Kidney (tissue), 14 donors: Measurements from ENCODE around the gene FNBP1. TPM values are rescaled to one million over a fixed set of nuclear protein-coding genes. Genes with fewer than 3 reads are reported as not detected.
"Not testable (repeated sequence)": the region's sequence is repeated elsewhere in the genome, so short reads cannot be mapped to it uniquely, and the experiment has no call there.

Experiments used
- DNase-seq, 5 donors: peaks; one replicate each; pipeline ENCODE4 v3.0.0-alpha.2; 2013 to 2020
- FAIRE-seq: peaks from 2 replicates; lab custom pipeline; 2012; peaks lifted over from hg19 to GRCh38; lab: Jason Lieb, UNC
- H3K27ac ChIP-seq, 2 donors: one replicate each; pipeline ENCODE4 v1.7.0; 2013; ENCODE audit warnings: low read depth in 2 of 2, low read length in 2 of 2, inconsistent platforms in 1 of 2
- H3K27me3 ChIP-seq: one replicate; pipeline ENCODE4 v1.7.1; 2013; ENCODE audit warnings: low read length, inconsistent platforms; ENCODE audit not compliant: control insufficient read depth, insufficient read depth
- H3K36me3 ChIP-seq, 3 donors: one replicate each; pipeline versions ENCODE4 v1.7.0 to v1.7.1; 2013; ENCODE audit warnings: low read length in 3 of 3, control low read depth in 1 of 3, inconsistent platforms in 1 of 3; ENCODE audit not compliant: insufficient read depth in 3 of 3, control insufficient read depth in 2 of 3
- H3K4me1 ChIP-seq, 3 donors: one replicate each; pipeline versions ENCODE4 v1.7.0 to v1.7.1; 2013; ENCODE audit warnings: low read length in 3 of 3, inconsistent platforms in 1 of 3, low read depth in 1 of 3; ENCODE audit not compliant: control insufficient read depth in 2 of 3, insufficient read depth in 2 of 3
- H3K4me3 ChIP-seq, 3 donors: one replicate each; pipeline versions ENCODE4 v1.7.0 to v1.8.1; 2013; ENCODE audit warnings: low read length in 3 of 3, control low read depth in 1 of 3, inconsistent platforms in 1 of 3
- H3K9ac ChIP-seq, 3 donors: one replicate each; pipeline versions ENCODE4 v1.7.0 to v1.7.1; 2013; ENCODE audit warnings: low read length in 3 of 3, control low read depth in 1 of 3, inconsistent platforms in 1 of 3
- H3K9me3 ChIP-seq, 3 donors: one replicate each; pipeline versions ENCODE4 v1.7.0 to v1.7.1; 2013; ENCODE audit warnings: low read length in 3 of 3, control low read depth in 1 of 3, inconsistent platforms in 1 of 3; ENCODE audit not compliant: control insufficient read depth in 2 of 3, insufficient read depth in 1 of 3
- intact Hi-C: fragments of 100-400 bp; cut with DNase I; formaldehyde crosslinking; loops from one replicate; pipeline ENCODE4 v1.11.1; 2022
- polyA plus RNA-seq: library from polyadenylated mRNA; stranded (reverse); fragments of 350-450 nt; fragmentation: Illumina TruSeq; extraction: RNeasy Lipid Tissue Mini Kit (QIAGEN cat#74804); gene quantifications from one replicate; pipeline ENCODE4 v1.2.3, GENCODE V29; 2014; ENCODE audit warnings: low read depth, low replicate concordance; ENCODE audit not compliant: insufficient read depth
- total RNA-seq: library from RNA; stranded (reverse); fragmentation: NEBNext Ultra II Directional; extraction: Animal tissue kit (Norgen Biotek cat#: 25700); gene quantifications from one replicate; pipeline ENCODE4 v1.2.1, GENCODE V29; 2021
- TF ChIP-seq, protein P1 (sequence below): IDR thresholded peaks from 3 replicates; pipeline ENCODE4 v1.5.1; 2012; ENCODE audit warnings: mild to moderate bottlenecking, moderate library complexity, borderline replicate concordance; ENCODE audit not compliant: insufficient read depth; ENCODE audit errors: extremely low read depth
- donor health status: control.
- donor health status: control.
- donor health status: control.
- donor health status: control.
- donor health status: control.
- donor health status: DM: yes; HTN: yes; CAD: no.
- donor health status: Normal renal cell carcinoma (clear cell type).

Gene FNBP1
- total and polyA plus RNA-seq, 2 donors from 2014 or later, result 9.7 to 51.7 TPM

- Histone ChIP-seq H3K27me3 (no peaks in the 10 kb centered on the region), H3K27ac (no peak overlapping the region), H3K4me1 (peaks cover 0 to 15% (median 5%) of the 10 kb centered on the region in 3 donors), H3K9ac (no peak overlapping the region), H3K9me3 (no peaks in the 10 kb centered on the region), H3K4me3 (no peak overlapping the region), H3K36me3 (no peaks in the 10 kb centered on the region)
- TF ChIP-seq, protein P1, sequence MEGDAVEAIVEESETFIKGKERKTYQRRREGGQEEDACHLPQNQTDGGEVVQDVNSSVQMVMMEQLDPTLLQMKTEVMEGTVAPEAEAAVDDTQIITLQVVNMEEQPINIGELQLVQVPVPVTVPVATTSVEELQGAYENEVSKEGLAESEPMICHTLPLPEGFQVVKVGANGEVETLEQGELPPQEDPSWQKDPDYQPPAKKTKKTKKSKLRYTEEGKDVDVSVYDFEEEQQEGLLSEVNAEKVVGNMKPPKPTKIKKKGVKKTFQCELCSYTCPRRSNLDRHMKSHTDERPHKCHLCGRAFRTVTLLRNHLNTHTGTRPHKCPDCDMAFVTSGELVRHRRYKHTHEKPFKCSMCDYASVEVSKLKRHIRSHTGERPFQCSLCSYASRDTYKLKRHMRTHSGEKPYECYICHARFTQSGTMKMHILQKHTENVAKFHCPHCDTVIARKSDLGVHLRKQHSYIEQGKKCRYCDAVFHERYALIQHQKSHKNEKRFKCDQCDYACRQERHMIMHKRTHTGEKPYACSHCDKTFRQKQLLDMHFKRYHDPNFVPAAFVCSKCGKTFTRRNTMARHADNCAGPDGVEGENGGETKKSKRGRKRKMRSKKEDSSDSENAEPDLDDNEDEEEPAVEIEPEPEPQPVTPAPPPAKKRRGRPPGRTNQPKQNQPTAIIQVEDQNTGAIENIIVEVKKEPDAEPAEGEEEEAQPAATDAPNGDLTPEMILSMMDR, result no peak
- DNase-seq (peak in 2 of 5 donors; percentile 24 to 44), FAIRE-seq (no peak)
- intact Hi-C loops, result no loop called here
These were observed 19.7 kb downstream of the FNBP1 start for GRCh38 chr9:130023144-130023787.

GRCh38 chr9:130022566-130023143, 20.3 kb downstream of the FNBP1 start:
- no peaks in the 10 kb centered on the region for H3K9me3 ChIP-seq
- intact Hi-C loops, result no loop called here
- no peak overlapping the region for H3K9ac ChIP-seq
- H3K27ac ChIP-seq, result no peak overlapping the region
- H3K36me3 ChIP-seq, result no peaks in the 10 kb centered on the region
- peaks cover 0 to 15% (median 5%) of the 10 kb centered on the region in 3 donors for H3K4me1 ChIP-seq
- H3K4me3 ChIP-seq, result no peak overlapping the region
- TF ChIP-seq, protein P1, result no peak
- FAIRE-seq (no peak), DNase-seq (no peak)
- no peaks in the 10 kb centered on the region for H3K27me3 ChIP-seq

- H3K27ac ChIP-seq, H3K4me3 ChIP-seq, H3K9me3 ChIP-seq, DNase-seq, intact Hi-C loops, H3K36me3 ChIP-seq, H3K27me3 ChIP-seq, H3K9ac ChIP-seq, FAIRE-seq: not testable (repeated sequence)
- H3K4me1 ChIP-seq, result peaks cover 0 to 15% (median 5%) of the 10 kb centered on the region in 3 donors
These were observed 21.1 kb downstream of the FNBP1 start for GRCh38 chr9:130021842-130022241.

DNA sequence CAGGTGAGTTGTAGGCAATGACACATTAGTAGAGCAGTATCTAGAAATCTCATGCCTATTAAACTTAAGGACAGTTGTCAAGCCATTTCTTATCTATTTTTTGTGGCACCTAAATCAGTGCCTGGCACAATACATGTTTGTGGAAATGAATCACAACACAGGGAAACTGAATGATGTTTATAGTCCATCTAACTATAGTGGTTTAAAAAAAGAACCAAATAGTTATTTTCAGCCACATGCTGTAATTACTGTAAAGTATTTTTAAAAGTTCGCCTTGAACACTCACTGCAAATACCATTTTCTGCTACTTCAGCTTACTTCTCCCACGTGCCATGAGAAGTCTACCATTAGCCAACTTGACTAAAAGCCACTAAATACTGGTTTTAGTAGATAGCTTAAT, 21.9 kb downstream of the FNBP1 start:
- TF ChIP-seq, protein P1, result no peak
- DNase-seq (no peak), FAIRE-seq (no peak)
- Histone ChIP-seq H3K4me1 (peaks cover 0 to 15% (median 5%) of the 10 kb centered on the region in 3 donors), H3K9me3 (peaks cover 0 to 2% (median 0%) of the 10 kb centered on the region in 3 donors), H3K9ac (no peak overlapping the region), H3K4me3 (no peak overlapping the region), H3K27me3 (no peaks in the 10 kb centered on the region), H3K27ac (no peak overlapping the region), H3K36me3 (no peaks in the 10 kb centered on the region)
- intact Hi-C loops, result no loop called here
